Measurements from ENCODE around the gene UBD. TPM values are rescaled to one million over a fixed set of nuclear protein-coding genes. Genes with fewer than 3 reads are reported as not detected.
A peak's percentile ranks its signal among the peaks of the same experiment; 100 is the strongest.

Gene UBD
- total and polyA plus RNA-seq, 2 of the 13 experiments (the other 11 are each of a cell fraction or from before 2014, with no cell fraction given): 13.9 to 172 TPM

DNA sequence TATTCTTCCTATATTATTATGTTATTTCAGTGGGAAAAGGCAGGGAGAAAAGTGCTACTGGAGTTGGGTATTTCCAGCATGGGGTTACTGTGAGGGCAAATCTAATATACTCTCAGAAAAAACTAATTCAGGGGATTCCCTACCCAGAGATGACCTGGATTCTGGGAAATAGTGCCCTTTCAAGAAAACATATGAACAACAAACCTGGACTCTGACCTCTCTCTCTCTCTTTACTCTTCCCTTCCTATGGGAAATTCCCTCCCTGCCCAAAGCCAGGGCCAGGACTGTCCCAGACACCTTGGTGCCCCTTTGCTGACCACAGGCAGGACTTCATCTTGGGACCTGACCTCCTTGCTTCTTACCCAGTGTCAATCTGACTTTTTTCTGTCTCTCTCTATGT lies 1.6 kb upstream of the UBD start (continued):
- TF ChIP-seq, protein P1, sequence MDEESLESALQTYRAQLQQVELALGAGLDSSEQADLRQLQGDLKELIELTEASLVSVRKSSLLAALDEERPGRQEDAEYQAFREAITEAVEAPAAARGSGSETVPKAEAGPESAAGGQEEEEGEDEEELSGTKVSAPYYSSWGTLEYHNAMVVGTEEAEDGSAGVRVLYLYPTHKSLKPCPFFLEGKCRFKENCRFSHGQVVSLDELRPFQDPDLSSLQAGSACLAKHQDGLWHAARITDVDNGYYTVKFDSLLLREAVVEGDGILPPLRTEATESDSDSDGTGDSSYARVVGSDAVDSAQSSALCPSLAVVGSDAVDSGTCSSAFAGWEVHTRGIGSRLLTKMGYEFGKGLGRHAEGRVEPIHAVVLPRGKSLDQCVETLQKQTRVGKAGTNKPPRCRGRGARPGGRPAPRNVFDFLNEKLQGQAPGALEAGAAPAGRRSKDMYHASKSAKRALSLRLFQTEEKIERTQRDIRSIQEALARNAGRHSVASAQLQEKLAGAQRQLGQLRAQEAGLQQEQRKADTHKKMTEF (CRISPR knock-in tag; IDR thresholded peaks at IDR 0.05): peak; percentile 38; the same call in 1 of the 2 replicates
- TF ChIP-seq, protein P2, sequence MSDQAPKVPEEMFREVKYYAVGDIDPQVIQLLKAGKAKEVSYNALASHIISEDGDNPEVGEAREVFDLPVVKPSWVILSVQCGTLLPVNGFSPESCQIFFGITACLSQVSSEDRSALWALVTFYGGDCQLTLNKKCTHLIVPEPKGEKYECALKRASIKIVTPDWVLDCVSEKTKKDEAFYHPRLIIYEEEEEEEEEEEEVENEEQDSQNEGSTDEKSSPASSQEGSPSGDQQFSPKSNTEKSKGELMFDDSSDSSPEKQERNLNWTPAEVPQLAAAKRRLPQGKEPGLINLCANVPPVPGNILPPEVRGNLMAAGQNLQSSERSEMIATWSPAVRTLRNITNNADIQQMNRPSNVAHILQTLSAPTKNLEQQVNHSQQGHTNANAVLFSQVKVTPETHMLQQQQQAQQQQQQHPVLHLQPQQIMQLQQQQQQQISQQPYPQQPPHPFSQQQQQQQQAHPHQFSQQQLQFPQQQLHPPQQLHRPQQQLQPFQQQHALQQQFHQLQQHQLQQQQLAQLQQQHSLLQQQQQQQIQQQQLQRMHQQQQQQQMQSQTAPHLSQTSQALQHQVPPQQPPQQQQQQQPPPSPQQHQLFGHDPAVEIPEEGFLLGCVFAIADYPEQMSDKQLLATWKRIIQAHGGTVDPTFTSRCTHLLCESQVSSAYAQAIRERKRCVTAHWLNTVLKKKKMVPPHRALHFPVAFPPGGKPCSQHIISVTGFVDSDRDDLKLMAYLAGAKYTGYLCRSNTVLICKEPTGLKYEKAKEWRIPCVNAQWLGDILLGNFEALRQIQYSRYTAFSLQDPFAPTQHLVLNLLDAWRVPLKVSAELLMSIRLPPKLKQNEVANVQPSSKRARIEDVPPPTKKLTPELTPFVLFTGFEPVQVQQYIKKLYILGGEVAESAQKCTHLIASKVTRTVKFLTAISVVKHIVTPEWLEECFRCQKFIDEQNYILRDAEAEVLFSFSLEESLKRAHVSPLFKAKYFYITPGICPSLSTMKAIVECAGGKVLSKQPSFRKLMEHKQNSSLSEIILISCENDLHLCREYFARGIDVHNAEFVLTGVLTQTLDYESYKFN (CRISPR knock-in tag; conservative IDR thresholded peaks at IDR 0.05): 0 out of 2 replicates have a peak, but pooled peaks have one; percentile 26
- TF ChIP-seq NCOA2 (CRISPR knock-in tag; IDR thresholded peaks at IDR 0.05) (peak; percentile 76; the same call in 1 of the 2 replicates), RXRA (CRISPR knock-in tag; IDR thresholded peaks at IDR 0.05) (peak; percentile 43; the same call in 1 of the 2 replicates), NFATC3 (CRISPR knock-in tag; IDR thresholded peaks at IDR 0.05) (no peak), SMAD3 (CRISPR knock-in tag; IDR thresholded peaks at IDR 0.05) (no peak), SOX6 (IDR thresholded peaks at IDR 0.05) (no peak), SOX6 (CRISPR knock-in tag; IDR thresholded peaks at IDR 0.05) (peak; percentile 20; the same call in 1 of the 2 replicates), NR2F1 (CRISPR knock-in tag; IDR thresholded peaks at IDR 0.05) (peak in 1 of 2 experiments; percentile 34; a peak in 1 of 4 replicates), CREM (IDR thresholded peaks at IDR 0.05) (peak; percentile 64), CREM (CRISPR knock-in tag; IDR thresholded peaks at IDR 0.05) (no peak), EP300 (IDR thresholded peaks at IDR 0.05; ENCODE audit: low read depth in 2 of 2, low read length in 2 of 2) (0 out of 4 replicates have a peak, but pooled peaks of 1 of the 2 experiments have one; percentile 34), EP300 (CRISPR knock-in tag; IDR thresholded peaks at IDR 0.05; ENCODE audit: borderline replicate concordance) (peak; percentile 29; the same call in 1 of the 2 replicates), NFKBIZ (CRISPR knock-in tag; IDR thresholded peaks at IDR 0.05) (0 out of 2 replicates have a peak, but pooled peaks have one; percentile 30), NCOR1 (IDR thresholded peaks at IDR 0.05; ENCODE audit: borderline replicate concordance, low read length) (peak; percentile 42; the same call in 1 of the 2 replicates), ZNF451 (CRISPR knock-in tag; IDR thresholded peaks at IDR 0.05) (no peak), GATAD2A (CRISPR knock-in tag; IDR thresholded peaks at IDR 0.05) (0 out of 2 replicates have a peak, but pooled peaks have one; percentile 20), RELA (CRISPR knock-in tag; IDR thresholded peaks at IDR 0.05) (peak; percentile 99), ZSCAN30 (CRISPR knock-in tag; IDR thresholded peaks at IDR 0.05) (no peak), ZNF644 (CRISPR knock-in tag; IDR thresholded peaks at IDR 0.05; ENCODE audit: low read depth) (no peak), POGK (CRISPR knock-in tag; conservative IDR thresholded peaks at IDR 0.05) (no peak), MAFK (conservative IDR thresholded peaks at IDR 0.05 in 1 of 2, IDR thresholded peaks at IDR 0.05 in 1 of 2; ENCODE audit: low read length in 2 of 2) (no peak), ZNF879 (CRISPR knock-in tag; IDR thresholded peaks at IDR 0.05) (no peak), REL (CRISPR knock-in tag; conservative IDR thresholded peaks at IDR 0.05) (no peak)
- TF ChIP-seq, protein P3, sequence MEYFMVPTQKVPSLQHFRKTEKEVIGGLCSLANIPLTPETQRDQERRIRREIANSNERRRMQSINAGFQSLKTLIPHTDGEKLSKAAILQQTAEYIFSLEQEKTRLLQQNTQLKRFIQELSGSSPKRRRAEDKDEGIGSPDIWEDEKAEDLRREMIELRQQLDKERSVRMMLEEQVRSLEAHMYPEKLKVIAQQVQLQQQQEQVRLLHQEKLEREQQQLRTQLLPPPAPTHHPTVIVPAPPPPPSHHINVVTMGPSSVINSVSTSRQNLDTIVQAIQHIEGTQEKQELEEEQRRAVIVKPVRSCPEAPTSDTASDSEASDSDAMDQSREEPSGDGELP (IDR thresholded peaks at IDR 0.05; ENCODE audit: borderline replicate concordance, low read depth): 0 out of 2 replicates have a peak, but pooled peaks have one; percentile 13

Measured in HepG2 (cell line).